ENCODE measurements around the gene JDP2.

The JDP2 gene

GRCh38 chr14:75411214-75411540 is 16.6 kb upstream of the JDP2 start:
- no peak for DNase-seq

- DNase-seq: peak; percentile 33
These were observed 14.8 kb upstream of the JDP2 start for GRCh38 chr14:75413013-75413412.

- no peak for DNase-seq
These were observed 10.1 kb upstream of the JDP2 start for GRCh38 chr14:75417674-75418073.

GRCh38 chr14:75418850-75419768 is 8.7 kb upstream of the JDP2 start:
- DNase-seq: peak; percentile 79

- no peak for DNase-seq
These were observed 5.7 kb upstream of the JDP2 start for GRCh38 chr14:75422169-75422568.

- DNase-seq: no peak
These were observed 3.3 kb upstream of the JDP2 start for GRCh38 chr14:75424496-75424895.

- DNase-seq: no peak
These were observed 2.4 kb upstream of the JDP2 start for GRCh38 chr14:75425446-75425845.

- DNase-seq: no peak
These were observed 1.3 kb upstream of the JDP2 start for GRCh38 chr14:75426332-75427125.

GRCh38 chr14:75427126-75427481 is 718 bp upstream of the JDP2 start:
- no peak for DNase-seq

- DNase-seq: no peak
These were observed 645 bp downstream of the JDP2 start for GRCh38 chr14:75428230-75429104.

- no peak for DNase-seq
These were observed 1.7 kb downstream of the JDP2 start for GRCh38 chr14:75429562-75429961.

GRCh38 chr14:75430116-75430515 is 2.3 kb downstream of the JDP2 start:
- DNase-seq: no peak

GRCh38 chr14:75430526-75430925 is 2.7 kb downstream of the JDP2 start:
- DNase-seq: no peak

GRCh38 chr14:75430976-75431375 is 3.2 kb downstream of the JDP2 start:
- no peak for DNase-seq

- no peak for DNase-seq
These were observed 4.0 kb downstream of the JDP2 start for GRCh38 chr14:75431827-75432226.

GRCh38 chr14:75432411-75432810 is 4.6 kb downstream of the JDP2 start:
- no peak for DNase-seq

GRCh38 chr14:75433631-75434071 is 5.8 kb downstream of the JDP2 start:
- DNase-seq: peak; percentile 38

GRCh38 chr14:75434138-75434889 is 6.5 kb downstream of the JDP2 start:
- peak; percentile 46 for DNase-seq

- DNase-seq: no peak
These were observed 7.0 kb downstream of the JDP2 start for GRCh38 chr14:75434890-75435248.

- no peak for DNase-seq
These were observed 7.7 kb downstream of the JDP2 start for GRCh38 chr14:75435473-75435872.

- DNase-seq: peak; percentile 67
These were observed 9.7 kb downstream of the JDP2 start for GRCh38 chr14:75437201-75438143.

Data from NCI-H82 (cell line).